Peyer's patch (tissue), 4 donors: ENCODE data around the gene EPB41L3.

Experiments used
- CTCF ChIP-seq, 6 experiments: fragments of 450-650 bp in 4 of 6; fragments of 200-600 bp in 2 of 6; sonication (generic) in 1 of 6; IDR thresholded peaks; one replicate each; pipeline ENCODE4 v1.5.1; 2017 to 2019; ENCODE audit warnings: antibody characterized with exemption in 6 of 6, mild to moderate bottlenecking in 3 of 6, moderate library complexity in 1 of 6
- POLR2A ChIP-seq, 2 donors: fragments of 450-650 bp; IDR thresholded peaks; one replicate each; pipeline ENCODE4 v1.5.1; 2017; ENCODE audit warnings: antibody characterized with exemption in 2 of 2, mild to moderate bottlenecking in 2 of 2, moderate library complexity in 2 of 2

GRCh38 chr18:5475267-5475666 lies 68.5 kb downstream of the EPB41L3 start:
- no peak for TF ChIP-seq CTCF (IDR thresholded peaks at IDR 0.05)
- no peak for TF ChIP-seq POLR2A (IDR thresholded peaks at IDR 0.05)
